Measurements from ENCODE around the gene KCNQ1OT1. TPM values are rescaled to one million over a fixed set of nuclear protein-coding genes. Genes with fewer than 3 reads are reported as not detected.

KCNQ1OT1 gene
- total RNA-seq, 1 donor from 2014 or later, result 0.51 TPM

DNA sequence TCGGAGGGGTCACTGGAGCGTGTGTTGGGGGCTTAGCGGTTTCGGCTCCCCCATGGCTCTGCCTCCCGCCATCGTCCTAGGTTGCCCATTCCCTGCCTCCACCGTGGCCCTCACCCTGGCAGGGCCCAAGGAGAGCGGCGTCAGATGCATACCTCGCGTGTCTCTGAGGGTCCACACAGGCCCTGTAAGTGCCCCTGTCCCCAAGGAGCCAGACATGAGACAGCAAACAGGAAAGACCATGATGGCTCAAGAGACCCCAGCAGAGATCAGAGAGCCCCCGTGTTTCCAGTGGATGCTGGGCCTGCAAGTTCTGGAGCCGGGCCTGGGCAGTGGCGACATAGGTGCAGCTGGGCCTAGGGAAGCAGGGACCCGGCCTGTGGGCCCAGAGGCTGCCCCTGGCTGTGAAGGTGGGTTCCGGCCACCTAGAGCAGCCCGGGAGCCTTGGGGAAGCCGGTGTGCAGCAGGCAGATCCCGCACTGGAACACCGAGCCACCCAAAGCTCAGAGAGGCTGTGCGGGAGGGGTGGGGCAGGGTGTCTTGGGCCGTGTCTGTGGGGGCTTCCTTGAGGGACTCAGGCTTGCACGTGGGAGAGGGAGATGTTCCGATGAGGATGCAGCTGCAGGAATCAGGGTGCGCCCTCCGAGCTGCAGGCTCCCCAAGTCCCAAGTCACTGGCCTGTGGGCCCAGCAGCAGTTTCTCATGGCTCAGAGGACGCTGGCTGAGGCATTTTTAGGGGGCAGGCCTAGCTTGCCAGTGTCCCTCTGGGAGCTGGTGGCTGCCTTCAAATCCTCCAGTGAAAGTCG, 126.4 kb downstream of the KCNQ1OT1 start:
- no peak for DNase-seq (ENCODE audit: low read depth in 2 of 2)

DNA sequence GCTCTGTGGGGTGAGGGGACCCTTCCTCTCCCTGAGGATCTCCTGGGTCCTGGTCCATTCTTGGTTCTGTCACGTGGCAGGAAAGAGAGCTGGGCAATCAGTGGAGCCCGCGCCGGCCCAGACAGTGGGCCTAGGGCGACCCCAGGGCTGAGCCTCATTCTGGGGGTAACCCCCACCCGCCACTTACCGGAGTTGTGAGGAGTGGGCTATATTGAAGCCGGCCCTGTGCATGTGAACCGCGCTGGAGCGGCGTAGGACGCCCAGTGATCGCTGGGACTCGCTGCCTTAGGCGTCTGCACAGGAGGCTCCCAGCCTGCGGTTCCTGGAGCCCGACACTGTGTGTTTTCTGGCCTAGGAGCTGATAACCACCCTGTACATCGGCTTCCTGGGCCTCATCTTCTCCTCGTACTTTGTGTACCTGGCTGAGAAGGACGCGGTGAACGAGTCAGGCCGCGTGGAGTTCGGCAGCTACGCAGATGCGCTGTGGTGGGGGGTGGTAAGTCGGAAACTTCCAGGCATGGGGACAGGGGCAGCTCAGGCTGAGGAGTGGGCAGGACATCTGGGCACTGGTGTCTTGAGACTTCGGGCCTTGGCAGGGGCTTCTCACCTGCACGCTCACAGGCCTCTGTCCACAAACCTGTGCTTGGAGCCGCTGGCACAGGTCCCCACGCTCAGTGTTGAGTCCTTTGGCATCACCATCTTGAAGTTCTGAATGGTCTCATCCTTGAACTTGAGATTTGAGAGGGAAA, 127.1 kb downstream of the KCNQ1OT1 start:
- DNase-seq (ENCODE audit: low read depth in 2 of 2), result no peak

DNA sequence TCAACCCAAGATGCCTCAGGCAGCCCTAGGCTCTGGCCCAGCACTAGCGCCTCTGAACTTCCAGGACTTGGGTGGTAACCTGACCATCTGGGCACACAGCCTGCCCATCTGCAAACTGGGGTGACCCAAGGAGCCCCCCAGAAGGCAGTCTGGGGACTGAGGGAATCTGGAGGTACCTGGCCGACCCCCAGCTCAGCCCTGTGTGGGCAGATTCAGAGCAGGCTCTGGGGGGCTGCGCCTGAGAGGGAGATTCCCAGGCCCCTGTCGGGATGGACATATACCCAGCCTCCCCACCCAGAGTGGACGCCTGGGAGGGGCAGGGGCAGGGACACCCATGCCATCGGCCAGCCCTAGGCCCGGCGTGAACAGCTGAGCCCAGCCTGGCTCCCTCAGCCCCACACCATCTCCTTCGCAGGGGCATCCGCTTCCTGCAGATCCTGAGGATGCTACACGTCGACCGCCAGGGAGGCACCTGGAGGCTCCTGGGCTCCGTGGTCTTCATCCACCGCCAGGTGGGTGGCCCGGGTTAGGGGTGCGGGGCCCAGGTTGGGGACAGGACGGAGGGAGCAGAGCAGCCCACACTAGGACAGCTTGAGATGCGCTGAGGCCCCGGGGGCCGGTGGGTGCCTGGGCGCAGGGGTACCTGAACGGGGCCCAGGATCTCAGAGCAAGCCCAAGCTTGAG, 128.1 kb downstream of the KCNQ1OT1 start:
- DNase-seq (ENCODE audit: low read depth in 2 of 2), result no peak

DNA sequence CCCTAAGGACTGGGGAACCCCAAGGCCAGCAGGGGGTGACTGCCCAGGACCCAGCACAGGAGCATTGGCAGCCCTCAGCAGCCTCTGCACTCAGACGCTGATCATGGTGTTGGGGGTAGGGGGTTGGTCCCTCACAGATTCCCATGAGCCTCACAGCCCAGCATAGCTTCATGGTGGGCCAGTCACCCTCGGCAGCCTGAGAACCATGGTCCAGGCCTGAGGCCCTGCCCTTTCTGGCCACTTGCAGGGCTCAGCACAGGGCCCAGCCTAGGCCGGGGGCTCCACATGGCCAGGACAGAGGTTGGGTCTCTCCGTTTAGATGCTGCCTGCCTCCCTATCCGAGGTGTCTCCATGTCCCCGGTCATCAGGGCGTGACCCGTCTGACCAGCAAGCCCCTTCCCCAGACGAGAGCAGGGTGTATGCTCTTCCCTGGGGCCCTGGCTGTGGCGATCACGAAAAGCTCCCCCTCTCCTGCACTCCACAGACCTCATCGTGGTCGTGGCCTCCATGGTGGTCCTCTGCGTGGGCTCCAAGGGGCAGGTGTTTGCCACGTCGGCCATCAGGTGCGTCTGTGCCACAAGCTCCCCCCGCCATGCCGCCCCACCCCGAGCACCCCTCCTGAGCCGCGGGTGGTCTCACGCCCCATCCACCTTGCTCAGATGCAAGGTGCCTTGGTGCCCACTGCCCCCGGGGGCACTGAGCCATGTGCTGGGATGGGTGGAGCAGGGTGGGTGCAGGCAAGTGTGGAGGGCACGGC, 128.8 kb downstream of the KCNQ1OT1 start:
- DNase-seq (ENCODE audit: low read depth in 2 of 2), result no peak

DNA sequence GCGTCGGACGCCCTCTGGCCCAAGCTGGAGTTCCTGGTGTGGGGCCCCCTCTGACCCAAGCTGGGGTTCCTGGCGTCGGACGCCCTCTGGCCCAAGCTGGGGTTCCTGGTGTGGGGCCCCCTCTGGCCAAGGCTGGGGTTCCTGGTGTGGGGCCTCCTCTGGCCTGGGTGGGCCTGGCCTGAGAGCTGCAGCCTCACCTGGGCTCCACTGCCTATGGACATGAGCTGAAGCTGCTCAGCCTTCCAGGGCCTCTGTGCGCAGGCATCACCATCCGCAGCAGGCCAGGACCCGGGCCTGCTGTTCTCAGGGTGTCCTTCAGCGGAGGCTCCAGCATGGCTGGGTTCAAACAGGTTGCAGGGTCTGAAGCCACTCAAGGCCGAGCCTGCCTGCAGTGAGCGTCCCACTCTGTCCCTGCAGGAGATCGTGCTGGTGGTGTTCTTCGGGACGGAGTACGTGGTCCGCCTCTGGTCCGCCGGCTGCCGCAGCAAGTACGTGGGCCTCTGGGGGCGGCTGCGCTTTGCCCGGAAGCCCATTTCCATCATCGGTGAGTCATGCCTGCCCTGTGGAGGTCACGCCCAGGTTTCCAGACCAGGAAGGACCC, 129.5 kb downstream of the KCNQ1OT1 start:
- DNase-seq (ENCODE audit: low read depth in 2 of 2), result no peak

DNA sequence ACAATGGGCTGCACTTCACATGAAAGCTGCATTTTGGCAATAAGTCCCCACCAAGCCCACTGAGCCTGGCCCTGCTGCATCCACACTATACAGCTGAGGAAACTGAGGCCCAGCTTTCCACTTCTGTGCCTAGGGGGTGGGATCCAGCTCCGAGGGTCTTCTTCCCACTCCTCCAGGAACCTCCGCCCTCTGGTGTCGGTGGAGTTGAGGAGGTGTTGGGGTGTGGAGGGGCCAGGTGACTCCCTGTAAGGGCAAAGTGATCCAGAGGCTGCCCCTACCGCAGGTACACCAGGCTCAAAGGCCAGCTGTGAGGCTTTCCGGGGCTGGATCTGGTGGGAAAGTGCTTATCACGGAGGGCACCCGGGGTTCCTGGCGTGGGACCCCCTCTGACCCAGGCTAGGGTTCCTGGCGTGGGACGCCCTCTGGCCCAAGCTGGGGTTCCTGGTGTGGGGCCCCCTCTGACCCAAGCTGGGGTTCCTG, 130.0 kb downstream of the KCNQ1OT1 start:
- no peak for DNase-seq (ENCODE audit: low read depth in 2 of 2)

DNA sequence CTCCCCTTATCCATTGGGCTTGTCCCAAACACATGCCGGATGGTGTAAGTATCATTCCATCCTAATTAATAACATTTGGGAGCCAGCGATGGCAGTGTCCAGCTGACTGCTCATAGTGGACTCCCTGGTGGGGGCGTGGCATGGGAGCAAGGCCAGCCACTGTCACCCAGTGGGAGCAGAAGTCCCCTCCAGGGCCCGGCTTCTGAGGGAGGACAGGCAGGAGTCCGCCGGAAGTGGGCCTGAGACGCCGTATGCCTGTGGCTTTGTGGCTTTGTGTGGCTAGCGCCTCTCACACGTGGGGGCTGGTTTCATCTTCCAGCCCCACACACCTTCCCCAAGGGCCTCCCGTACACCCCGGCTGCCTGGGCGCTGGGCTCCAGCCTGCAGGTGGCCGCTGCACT, 130.5 kb downstream of the KCNQ1OT1 start:
- no peak for DNase-seq (ENCODE audit: low read depth in 2 of 2)

DNA sequence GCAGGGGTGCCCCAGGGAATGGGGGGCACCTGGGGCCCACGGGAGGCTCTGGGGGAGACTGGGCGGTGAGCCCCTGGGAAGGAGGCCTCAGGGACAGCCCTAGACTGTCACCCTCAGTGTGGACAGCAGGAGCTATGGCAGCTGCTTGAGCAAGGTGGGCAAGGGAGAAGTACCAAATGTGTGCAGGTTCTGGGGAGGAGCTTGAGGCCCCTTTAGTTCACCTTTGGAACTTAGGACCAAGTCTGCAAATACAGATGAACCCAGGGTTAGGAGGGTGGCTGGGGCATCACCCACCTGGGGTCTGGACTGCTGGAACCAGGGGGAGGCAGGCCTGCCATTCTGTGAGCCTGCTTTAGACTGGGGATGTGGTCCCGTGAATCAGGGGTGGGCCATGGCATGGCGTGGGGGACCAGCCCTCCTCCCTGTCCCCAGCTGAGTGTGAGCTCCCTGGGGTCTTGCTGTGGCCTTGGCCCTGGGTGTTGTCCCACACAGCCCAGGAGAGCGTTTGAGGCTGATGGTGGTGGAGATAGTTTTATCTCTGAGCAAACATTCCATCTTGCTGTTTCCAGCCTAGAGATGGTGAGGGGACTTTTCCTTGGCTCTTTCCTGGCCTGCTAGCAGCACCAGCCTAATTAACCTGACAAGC, 132.6 kb downstream of the KCNQ1OT1 start:
- DNase-seq (ENCODE audit: low read depth in 2 of 2), result no peak

DNA sequence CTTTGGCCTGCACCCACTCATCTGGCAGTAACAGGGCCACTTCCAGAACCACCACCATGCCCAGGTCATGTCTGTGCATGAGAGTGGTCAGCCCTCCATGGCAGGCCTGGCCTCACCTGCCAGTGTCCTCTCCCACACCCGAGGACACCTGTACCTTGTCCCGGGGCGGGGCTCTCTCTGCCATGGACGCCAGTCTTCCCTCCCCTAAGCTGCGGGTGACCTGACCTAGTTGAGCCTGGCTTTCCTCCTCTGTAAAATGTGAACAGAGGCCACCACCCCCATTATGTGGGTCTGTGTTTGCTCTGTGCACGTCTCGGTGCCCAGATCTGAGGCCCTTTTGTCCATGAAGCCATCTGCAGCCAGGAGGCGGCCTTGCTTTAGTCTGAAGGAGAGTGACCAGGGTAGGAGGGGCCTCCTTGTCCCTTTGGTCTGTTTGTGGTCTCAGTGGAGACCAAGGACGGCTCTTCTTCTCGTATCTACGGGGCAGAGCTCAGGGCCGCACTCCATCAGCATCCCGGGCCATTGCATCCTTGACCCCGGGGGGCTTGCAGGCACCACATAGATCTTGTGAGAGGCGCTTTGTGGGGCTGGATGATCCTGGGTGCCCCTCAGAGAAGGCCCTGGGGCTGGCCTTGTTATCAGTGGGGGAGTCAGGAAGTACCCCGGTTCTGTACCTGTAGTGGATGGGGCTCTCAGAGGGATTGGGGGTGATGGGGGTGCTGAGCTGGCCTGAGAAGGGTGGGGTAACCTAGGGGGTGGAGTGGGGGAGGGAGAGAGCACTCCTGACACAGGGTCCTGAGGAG, 133.4 kb downstream of the KCNQ1OT1 start:
- DNase-seq (ENCODE audit: low read depth in 2 of 2), result no peak

DNA sequence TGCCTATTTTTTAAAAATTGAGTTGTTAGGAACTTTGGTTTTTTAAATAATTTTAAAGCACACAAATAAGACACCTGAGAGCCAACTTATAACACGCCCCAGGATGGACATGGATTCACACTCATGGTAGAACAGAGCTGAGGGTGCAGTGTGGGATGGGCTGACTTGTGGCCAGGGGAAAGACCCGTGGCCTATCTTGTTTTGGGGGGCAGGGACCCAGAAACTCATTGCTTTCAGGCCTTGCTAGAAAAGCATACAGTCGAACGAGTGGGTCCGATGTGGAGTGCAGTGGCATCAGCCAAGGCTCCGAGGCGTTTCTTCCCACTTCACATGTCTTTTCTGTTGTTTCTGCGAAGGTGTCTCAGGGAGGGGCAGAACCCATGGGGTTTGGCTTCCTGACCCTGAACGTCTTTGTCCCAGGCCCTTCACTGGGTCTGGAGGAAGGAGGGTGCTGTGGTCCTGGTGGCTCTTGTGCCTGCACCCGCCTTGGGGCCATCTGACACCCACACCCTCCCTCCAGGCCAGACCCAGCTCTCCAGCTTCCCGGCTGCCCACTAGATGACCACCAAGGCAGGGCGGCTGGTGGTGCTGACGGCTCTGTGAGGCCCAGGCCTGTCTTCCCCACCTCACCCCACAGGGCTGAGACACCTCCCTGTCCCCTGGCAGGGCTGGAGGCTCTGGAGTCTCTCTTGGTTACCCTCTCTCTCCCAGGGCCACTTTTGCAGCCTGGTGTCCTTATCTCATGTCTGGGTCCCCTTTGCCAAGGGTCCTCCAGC, 134.2 kb downstream of the KCNQ1OT1 start:
- no peak for DNase-seq (ENCODE audit: low read depth in 2 of 2)

DNA sequence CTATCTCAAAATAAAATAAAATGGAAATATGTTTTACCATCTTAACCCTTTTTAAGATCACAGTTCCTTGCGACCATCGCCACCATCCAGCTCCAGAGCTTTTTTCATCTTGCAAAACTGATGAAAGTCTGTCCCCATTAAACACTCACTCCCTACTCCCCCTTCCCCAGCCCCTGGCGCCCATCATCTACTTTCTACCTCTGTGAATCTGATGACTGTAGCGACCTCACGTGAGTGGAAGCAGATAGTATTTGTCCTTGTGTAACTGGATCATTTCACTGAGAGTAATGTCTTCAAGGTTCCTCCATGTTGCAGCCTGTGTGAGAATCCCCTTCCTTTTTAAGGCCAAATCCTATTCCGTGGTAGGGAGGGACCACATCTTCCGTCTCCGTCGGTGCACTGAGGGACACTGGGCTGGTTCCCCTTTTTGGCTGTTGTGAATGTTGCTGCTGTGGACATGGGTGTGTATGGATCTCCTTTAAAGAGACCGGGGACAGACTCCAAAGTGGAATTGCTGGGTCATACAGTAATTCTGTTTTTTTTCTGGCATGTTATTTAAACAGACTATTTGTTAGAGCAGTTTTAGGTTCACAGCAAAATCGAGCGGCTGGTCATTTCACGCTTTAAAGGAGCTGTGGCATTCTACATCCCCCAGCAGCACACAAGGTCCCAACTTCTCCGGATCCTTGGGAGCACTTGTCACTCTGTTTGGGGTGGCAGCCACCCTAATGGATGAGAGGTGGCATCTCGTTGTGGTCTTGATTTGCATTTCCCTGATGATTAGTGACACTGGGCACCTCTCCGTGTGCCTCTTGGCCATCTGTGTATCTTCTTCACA, 135.0 kb downstream of the KCNQ1OT1 start:
- DNase-seq (ENCODE audit: low read depth in 2 of 2), result no peak

DNA sequence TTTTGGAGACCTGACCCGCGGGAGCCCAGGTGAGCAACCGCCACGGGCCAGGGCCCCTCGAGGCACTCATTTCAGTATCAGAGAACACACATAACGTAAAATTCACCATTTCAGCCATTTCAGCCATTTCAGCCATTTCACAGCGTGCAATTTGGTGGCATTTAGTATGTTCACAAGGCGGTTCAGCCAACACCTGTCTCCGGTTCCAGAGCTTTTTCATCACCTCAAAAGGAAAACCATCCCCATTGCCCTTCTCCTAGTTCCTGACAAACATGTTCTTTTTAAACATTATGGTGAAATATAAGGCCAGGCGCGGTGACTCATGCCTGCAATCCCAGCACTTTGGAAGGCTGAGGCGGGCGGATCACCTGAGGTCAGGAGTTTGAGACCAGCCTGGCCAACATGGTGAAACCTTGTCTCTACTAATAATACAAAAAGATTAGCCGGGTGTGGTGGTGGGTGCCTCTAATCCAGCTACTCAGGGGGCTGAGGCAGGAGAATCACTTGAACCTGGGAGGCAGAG, 135.7 kb downstream of the KCNQ1OT1 start:
- no peak for DNase-seq (ENCODE audit: low read depth in 2 of 2)

DNA sequence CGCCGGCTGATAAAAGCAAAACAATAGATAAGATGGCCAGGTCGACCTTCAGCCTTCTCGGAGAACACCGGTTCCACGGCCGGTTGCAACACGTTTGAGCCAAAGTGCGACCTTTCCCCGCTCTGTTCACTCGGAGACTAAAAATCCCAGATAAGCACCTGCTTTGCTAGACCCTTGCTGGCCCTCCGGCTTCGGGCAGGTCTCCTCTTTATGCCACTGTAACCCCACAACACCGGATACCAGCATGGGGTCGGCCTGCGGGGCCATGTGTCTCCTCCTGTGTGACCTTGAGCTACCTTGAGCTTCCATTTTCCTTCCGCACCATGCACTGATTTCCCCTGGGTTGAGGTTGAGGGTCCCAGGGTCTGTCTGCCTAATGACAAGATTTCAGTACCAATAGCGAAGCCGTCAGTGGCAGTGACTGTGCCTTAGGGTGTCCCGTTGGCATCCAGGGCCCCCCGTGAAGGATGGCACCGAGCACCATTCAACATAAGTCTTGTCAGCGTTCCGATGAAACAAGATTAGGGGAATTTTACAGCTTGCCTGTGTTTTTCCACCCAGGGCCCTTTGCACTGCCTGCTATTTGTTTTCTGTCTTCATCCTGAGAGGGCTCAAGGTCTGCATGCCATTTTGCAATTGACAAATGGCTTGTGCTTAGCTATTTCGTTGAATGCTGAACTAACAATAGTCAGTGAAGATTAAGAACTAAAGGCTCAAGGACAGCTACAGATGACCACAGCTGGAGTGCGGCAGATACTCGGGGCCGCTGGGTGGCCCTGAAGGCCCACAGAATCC, 136.4 kb downstream of the KCNQ1OT1 start:
- DNase-seq (ENCODE audit: low read depth in 2 of 2), result no peak

DNA sequence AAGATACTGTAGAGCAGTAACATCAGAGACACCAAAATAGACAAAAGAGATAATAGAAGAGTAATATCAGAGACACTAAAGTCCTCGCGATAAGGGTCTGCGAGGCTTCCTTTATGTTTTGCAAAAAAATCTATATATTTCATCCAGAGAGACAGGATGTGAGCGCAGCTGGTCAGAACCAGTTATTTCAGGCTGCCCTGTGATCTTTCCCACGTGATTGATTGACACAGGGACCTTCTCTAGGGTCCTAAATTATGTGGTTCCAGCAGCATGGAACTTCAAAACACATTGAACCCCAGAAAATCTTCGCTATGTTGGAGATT, 136.9 kb downstream of the KCNQ1OT1 start:
- DNase-seq (ENCODE audit: low read depth in 2 of 2), result no peak

DNA sequence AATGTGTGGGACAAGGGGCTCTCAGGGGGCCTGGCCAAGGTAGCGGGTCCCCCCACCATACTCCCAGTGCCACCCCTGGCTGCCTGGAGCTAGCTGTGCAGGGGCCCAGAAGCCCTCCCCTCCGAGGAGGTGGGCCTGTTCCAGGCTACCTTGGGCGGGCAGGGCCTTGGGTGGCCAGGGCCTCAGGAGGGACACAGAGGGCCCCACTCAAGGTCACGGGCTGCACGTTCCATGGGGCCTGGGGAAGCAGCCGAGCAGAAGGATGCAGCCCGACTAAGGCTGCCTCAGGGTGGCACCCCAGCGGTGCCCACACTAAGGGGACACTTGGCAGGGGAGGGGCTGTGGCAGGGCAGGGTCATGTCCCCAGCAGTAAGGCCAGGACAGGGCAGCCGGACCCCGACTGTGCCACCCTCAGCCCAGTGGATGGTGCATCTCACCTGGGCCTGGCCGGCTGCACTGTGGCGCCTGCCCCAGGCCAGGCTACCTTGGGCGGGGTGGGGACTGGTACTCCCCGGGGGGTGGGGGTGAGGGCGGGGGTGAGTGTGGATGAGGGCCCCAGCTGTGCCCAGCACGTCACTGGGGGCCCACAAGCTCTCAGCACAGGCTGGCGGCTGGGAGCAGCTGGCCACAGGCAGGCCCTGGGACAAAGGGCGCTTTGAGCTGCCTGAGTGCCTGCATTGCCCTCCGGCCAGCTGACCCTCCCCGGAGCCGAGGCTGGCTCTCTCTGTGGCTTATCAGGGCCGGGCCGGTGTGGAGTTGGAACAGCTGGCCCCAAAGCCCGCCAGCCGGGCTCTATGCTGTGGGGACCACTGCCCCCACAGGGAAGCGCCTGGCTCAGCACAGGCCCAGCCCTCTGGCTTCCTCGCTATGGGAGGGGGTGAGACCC, 137.9 kb downstream of the KCNQ1OT1 start:
- no peak for DNase-seq (ENCODE audit: low read depth in 2 of 2)

Measured in dermis microvascular lymphatic vessel endothelial cell (primary cell).